KG1 (cell line): ENCODE results near the gene LYSMD3.
"Not testable (repeated sequence)": the region's sequence is repeated elsewhere in the genome, so short reads cannot be mapped to it uniquely, and the experiment has no call there.

Source experiments
- DNase-seq: peaks from one replicate; lab custom pipeline; 2025; lab: John Stamatoyannopoulos, UW

LYSMD3 gene

GRCh38 chr5:90529194-90529938, at the start of gene LYSMD3:
Gene LYSMD3, minus strand, starts transcription at chr5:90529584. Its CDS starts 4,295 bp downstream, at chr5:90525289.
- peak; percentile 33 for DNase-seq

GRCh38 chr5:90576566-90576965, 47.2 kb upstream of the LYSMD3 start:
- DNase-seq: not testable (repeated sequence)

- DNase-seq: no peak
Observed at GRCh38 chr5:90575712-90576111, 46.3 kb upstream of the LYSMD3 start.

GRCh38 chr5:90571147-90571773, 41.9 kb upstream of the LYSMD3 start:
- DNase-seq: no peak

- no peak for DNase-seq
Observed at GRCh38 chr5:90570034-90570433, 40.6 kb upstream of the LYSMD3 start.

- DNase-seq: no peak
Observed at GRCh38 chr5:90569084-90569483, 39.7 kb upstream of the LYSMD3 start.

- DNase-seq: no peak
Observed at GRCh38 chr5:90565491-90565890, 36.1 kb upstream of the LYSMD3 start.

GRCh38 chr5:90563108-90563507, 33.7 kb upstream of the LYSMD3 start:
- DNase-seq: no peak

- no peak for DNase-seq
Observed at GRCh38 chr5:90562341-90562740, 33.0 kb upstream of the LYSMD3 start.

- DNase-seq: no peak
Observed at GRCh38 chr5:90561766-90562165, 32.4 kb upstream of the LYSMD3 start.

- DNase-seq: no peak
Observed at GRCh38 chr5:90560771-90561170, 31.4 kb upstream of the LYSMD3 start.

- no peak for DNase-seq
Observed at GRCh38 chr5:90558344-90559192, 29.2 kb upstream of the LYSMD3 start, which contains the start of gene ADGRV1. Gene ADGRV1, plus strand, starts transcription at chr5:90558797. Its CDS starts 99 bp downstream, at chr5:90558896.

- DNase-seq: no peak
Observed at GRCh38 chr5:90557871-90558270, 28.5 kb upstream of the LYSMD3 start.

- DNase-seq: no peak
Observed at GRCh38 chr5:90557391-90557790, 28.0 kb upstream of the LYSMD3 start.

GRCh38 chr5:90555666-90556065, 26.3 kb upstream of the LYSMD3 start:
- no peak for DNase-seq

GRCh38 chr5:90554358-90555006, 25.1 kb upstream of the LYSMD3 start:
- DNase-seq: no peak

GRCh38 chr5:90553711-90554110, 24.3 kb upstream of the LYSMD3 start:
- no peak for DNase-seq

- no peak for DNase-seq
Observed at GRCh38 chr5:90551376-90551775, 22.0 kb upstream of the LYSMD3 start.

- no peak for DNase-seq
Observed at GRCh38 chr5:90550963-90551362, 21.6 kb upstream of the LYSMD3 start.

GRCh38 chr5:90549729-90550275, 20.4 kb upstream of the LYSMD3 start:
- no peak for DNase-seq

GRCh38 chr5:90549223-90549622, 19.8 kb upstream of the LYSMD3 start:
- no peak for DNase-seq

GRCh38 chr5:90548069-90548593, 18.7 kb upstream of the LYSMD3 start:
- DNase-seq: no peak
